C4-2B (cell line): Measurements from ENCODE around the gene FGD5.

Source experiments
- H3K27ac ChIP-seq: fragments of 450-650 bp; 2 replicates; pipeline ENCODE4 v1.5.1; 2017
- ZFX ChIP-seq: fragments of 450-650 bp; IDR thresholded peaks from 2 replicates; pipeline ENCODE4 v1.6.1; 2017
- TF ChIP-seq, protein P1 (sequence below): fragments of 450-650 bp; conservative IDR thresholded peaks from 2 replicates; pipeline ENCODE4 v1.5.1; 2017; ENCODE audit warnings: mild to moderate bottlenecking

Gene FGD5

DNA sequence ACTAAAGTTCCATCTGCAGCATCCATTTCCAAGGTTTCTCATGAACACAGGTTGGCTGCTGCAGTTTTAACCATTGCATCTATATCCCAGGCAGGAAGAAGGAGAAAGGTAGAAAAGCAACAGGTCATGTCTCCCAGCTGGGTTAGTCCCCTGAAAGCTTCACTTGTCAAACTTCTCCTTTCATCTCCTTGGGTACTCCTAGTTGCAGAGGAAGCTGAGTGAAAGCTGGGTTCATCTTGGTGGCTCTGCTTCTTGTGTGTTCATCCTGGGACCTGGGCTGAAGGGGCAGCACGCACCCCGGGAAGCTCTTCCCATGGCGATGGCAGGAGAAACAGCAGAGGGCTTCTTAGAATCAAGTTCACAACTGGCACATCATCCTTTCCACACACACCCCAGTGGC is 67.3 kb downstream of the FGD5 start:
- TF ChIP-seq ZFX, result no peak
- TF ChIP-seq, protein P1, sequence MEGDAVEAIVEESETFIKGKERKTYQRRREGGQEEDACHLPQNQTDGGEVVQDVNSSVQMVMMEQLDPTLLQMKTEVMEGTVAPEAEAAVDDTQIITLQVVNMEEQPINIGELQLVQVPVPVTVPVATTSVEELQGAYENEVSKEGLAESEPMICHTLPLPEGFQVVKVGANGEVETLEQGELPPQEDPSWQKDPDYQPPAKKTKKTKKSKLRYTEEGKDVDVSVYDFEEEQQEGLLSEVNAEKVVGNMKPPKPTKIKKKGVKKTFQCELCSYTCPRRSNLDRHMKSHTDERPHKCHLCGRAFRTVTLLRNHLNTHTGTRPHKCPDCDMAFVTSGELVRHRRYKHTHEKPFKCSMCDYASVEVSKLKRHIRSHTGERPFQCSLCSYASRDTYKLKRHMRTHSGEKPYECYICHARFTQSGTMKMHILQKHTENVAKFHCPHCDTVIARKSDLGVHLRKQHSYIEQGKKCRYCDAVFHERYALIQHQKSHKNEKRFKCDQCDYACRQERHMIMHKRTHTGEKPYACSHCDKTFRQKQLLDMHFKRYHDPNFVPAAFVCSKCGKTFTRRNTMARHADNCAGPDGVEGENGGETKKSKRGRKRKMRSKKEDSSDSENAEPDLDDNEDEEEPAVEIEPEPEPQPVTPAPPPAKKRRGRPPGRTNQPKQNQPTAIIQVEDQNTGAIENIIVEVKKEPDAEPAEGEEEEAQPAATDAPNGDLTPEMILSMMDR, result no peak
- no peak overlapping the region for H3K27ac ChIP-seq

DNA sequence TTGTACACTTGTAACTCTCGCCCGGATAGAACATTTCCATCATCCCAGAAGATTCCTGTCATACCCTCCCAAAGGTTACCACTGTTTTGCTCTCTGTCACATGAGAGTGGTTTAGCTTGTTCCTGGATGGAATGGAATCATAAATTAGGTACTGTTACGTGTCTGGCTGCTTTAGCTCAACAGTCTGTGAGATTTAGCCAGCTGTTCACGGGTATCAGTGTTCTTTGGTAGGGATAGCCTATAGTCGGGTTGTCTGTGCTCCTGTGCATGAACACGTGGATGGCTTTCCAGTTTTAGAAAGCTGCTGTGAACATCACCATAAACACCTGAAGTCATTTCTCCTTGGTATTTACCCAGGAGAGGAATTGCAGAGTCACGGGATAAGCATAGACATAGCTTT is 70.4 kb downstream of the FGD5 start:
- TF ChIP-seq, protein P1, result no peak
- TF ChIP-seq ZFX, result no peak
- H3K27ac ChIP-seq, result no peak overlapping the region

DNA sequence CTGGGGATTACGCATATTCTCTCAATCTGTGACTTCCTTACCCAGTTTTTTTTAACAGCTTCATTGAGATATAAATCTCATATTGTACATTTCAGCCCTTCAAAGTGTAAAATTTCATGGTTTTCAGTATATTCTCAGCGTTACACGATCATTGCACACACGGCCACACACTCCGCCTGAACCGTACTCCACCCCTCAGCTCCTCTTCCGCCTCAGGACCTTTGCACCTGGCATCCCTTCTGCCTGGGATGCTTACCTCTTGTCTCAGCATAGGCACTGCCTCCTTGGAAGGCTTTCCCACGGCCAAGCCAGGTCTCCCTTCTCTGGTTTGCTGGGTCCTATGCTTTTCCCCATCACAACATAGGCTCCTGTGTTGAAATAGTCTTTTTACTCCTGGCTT is 71.2 kb downstream of the FGD5 start:
- no peak for TF ChIP-seq ZFX
- TF ChIP-seq, protein P1, result no peak
- no peak overlapping the region for H3K27ac ChIP-seq

DNA sequence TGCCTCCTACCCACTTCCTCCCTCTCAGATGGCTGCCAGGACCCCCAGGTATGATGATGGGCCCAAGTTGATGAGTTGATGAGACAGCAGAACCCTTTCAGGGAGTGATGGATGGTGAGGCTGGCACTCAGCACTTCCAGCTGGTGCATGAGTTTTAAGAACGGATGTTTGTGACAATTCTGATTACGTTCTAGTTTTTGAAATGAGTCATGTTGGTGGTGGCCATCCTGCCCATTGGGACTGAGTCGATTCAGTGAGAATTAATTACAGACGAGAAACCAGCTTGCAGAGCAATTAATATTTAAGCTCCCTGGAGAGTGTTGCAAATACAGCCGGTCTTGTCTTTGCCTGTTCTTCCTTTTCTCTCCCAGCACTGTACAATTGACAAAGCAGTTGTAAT is 71.7 kb downstream of the FGD5 start:
- H3K27ac ChIP-seq, result no peak overlapping the region
- TF ChIP-seq, protein P1, result no peak
- no peak for TF ChIP-seq ZFX

DNA sequence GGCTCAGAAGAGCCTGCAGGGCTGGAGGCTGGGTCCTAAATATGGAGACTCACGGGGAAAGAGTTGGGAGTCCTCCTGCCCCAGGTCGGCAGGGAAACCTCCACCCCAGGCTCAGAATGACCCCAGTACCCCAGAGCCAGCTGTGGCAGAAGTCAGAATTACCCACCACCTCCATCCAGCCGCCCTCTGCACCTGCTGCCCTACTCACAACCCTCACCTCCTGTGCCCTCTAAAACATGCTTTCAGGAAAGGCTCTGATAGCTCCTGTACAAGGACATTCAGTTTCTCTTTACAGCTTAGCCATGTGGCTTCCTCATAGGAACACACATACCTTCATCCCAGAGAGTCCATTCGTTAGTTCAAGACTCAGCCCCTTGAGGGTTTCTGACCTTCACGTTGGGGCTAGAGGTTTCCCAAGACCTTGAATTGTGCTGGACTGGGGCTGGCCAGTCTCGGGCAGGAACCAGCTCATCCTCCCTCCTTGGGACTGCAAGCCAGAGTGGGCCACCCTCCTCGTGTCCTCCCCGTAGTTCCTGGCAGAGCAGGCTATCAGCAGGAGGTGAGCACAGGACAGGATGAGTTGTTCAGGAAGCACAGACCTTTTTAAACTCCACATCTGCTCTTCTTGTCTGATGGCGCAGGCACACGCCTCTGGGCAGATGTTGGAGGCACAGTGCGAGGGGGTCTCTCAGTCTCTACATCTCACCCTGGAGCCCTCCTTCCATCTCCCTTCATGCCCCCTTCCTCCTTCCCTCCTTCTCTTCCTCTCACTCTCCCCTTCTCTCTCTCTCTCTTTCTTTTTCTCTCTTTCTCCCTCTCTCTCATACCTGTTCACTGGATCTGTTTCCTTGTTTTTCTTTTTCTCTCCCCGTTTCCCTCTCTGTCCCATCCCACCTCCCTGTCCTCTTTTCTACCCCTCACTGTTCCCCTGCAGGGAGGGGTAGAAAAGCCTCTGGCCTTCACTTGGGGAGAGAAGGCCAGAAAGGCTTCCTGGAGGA is 72.7 kb downstream of the FGD5 start:
- no peak overlapping the region for H3K27ac ChIP-seq
- TF ChIP-seq ZFX, result no peak
- TF ChIP-seq, protein P1, result no peak

DNA sequence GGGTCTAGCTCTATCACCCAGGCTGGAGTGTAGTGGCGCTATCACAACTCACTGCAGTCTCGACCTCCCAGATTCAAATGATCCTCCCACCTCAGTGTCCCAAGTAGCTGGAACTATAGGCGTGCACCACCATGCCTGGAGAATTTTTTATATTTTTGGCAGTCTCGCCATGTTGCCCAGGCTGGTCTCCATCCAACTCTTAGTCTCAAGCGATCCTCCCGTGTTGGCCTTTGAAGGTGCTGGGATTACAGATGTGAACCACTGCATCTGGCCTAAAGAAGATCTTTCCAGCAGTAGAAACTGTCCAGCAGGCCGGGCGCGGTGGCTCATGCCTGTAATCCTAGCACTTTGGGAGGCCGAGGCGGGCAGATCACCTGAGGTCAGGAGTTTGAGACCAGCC is 73.5 kb downstream of the FGD5 start:
- no peak overlapping the region for H3K27ac ChIP-seq
- no peak for TF ChIP-seq ZFX
- TF ChIP-seq, protein P1, result no peak

DNA sequence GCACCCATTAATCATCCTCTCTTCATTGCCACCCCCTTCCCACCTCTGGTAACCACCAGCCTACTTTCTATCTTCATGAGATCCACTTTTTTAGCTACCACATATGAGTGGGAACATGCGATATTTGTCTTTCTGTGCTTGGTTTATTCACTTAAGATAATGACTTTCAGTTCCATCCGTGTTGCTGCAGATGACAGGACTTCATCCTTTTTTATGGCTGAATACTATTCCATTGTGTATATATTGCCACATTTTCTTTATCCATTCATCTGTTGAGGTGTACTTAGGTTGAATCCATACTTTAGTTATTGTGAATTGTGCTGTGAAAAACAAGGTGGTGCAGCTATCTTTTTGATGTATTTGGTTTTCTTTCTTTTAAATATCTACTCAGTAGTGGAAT is 75.3 kb downstream of the FGD5 start:
- H3K27ac ChIP-seq, result no peak overlapping the region
- TF ChIP-seq ZFX, result no peak
- TF ChIP-seq, protein P1, result no peak
